NCI-H128 (cell line): ENCODE measurements around the gene PCLO.
"Not testable (repeated sequence)": the region's sequence is repeated elsewhere in the genome, so short reads cannot be mapped to it uniquely, and the experiment has no call there.

Experiments
- DNase-seq: peaks from one replicate; lab custom pipeline; 2025; ENCODE audit not compliant: unreplicated experiment; lab: John Stamatoyannopoulos, UW

Gene PCLO

GRCh38 chr7:83055197-83055596 is 107.5 kb downstream of the PCLO start:
- no peak for DNase-seq

- DNase-seq = no peak
Observed at GRCh38 chr7:83054472-83054871, 108.2 kb downstream of the PCLO start.

- DNase-seq = no peak
Observed at GRCh38 chr7:83053965-83054364, 108.7 kb downstream of the PCLO start.

- no peak for DNase-seq
Observed at GRCh38 chr7:83040484-83040883, 122.2 kb downstream of the PCLO start.

GRCh38 chr7:83038787-83039186 is 123.9 kb downstream of the PCLO start:
- DNase-seq = no peak

DNA sequence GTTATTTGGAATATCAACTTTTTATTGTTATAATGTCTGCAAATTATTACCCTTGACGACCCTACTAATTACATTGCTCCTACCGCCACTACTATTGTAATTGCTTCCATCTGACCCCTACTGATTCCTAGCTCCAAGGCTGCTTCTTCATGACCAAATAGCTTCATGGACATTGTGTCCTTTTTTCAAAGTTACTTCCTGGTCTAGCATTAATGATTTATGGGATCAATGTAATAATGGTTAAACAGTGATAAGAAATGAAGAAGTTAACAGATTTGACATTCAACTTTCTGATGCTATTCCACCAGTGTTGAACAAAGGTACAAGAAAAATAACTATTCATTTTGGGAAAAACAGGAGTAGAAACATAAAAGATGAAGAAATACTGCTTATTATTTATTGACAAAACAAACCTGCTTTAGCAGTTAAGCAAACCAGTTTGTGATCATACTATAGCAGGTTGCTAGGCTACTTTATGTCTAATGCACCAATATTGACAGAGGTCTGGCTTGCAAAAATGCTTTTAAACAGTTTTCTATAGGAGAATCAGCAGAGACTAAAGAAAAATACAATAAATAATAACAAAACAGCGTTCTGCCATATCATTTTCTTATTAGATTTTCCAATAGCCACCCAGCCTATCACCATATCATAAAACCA is 125.8 kb downstream of the PCLO start:
- no peak for DNase-seq

- no peak for DNase-seq
Observed at GRCh38 chr7:83036130-83036529, 126.6 kb downstream of the PCLO start.

- no peak for DNase-seq
Observed at GRCh38 chr7:83032195-83032594, 130.5 kb downstream of the PCLO start.

DNA sequence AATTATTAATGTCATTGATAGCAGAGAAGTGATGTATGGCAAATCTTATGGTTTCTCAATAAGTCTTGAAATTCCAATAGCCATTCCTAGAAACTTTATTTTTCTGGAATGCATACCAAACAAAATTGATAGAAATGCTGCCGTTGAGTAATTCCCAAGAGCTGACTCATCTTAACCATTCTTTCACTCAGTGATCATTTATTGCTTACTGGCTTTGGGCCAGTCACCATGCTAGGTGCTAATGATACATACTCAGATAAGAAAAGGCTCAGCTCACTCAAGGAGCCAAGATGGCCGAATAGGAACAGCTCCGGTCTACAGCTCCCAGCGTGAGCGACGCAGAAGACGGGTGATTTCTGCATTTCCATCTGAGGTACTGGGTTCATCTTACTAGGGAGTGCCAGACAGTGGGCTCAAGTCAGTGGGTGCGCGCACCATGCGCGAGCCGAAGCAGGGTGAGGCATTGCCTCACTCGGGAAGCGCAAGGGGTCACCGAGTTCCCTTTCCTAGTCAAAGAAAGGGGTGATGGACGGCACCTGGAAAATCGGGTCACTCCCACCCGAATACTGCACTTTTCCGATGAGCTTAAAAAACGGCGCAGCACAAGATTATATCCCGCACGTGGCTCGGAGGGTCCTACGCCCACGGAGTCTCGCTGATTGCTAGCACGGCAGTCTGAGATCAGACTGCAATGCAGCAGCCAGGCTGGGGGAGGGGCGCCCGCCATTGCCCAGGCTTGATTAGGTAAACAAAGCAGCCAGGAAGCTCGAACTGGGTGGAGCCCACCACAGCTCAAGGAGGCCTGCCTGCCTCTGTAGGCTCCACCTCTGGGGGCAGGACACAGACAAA is 138.6 kb downstream of the PCLO start:
- DNase-seq = not testable (repeated sequence)

GRCh38 chr7:83021032-83021431 is 141.7 kb downstream of the PCLO start:
- DNase-seq = no peak

DNA sequence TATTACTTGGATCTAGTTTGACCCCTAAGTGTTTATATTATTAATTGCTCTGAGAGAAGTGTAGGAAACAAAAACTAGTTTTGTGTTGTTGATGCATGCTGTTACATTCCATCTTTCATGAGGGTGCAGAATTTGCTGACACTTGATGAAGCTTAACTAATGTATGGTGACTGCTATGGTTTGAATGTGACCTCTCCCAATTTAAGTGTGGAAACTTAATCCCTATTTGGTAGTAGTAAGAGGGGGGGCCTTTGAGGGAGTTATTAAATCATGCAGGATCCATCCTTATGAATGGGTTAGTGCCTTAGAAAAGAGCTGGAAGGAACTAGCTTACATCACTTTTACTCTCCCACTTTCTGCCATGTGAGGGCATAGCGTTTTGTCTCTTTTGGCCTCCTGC is 142.5 kb downstream of the PCLO start:
- DNase-seq = no peak

- no peak for DNase-seq
Observed at GRCh38 chr7:83015916-83016315, 146.8 kb downstream of the PCLO start.

GRCh38 chr7:83014546-83014945 is 148.1 kb downstream of the PCLO start:
- no peak for DNase-seq

DNA sequence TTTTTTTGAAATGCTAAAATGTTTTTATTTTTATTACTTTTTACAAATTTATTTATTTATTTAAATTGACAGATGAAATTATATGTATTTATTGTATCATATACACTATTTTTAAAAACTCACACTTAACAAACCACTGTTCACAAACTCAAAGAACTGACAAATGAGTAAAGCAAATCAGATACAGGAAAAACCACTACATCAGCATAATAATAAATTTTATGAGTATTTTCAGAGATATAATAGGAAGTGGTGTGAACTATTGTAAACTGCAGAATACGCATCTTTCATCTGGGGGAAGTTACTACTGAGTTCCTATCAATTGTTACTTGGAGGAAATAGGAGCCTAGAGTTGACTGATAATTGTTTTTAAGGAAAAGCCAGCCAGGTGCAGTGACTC is 150.7 kb downstream of the PCLO start:
- DNase-seq = no peak

GRCh38 chr7:83005410-83005809 is 157.3 kb downstream of the PCLO start:
- no peak for DNase-seq

- DNase-seq = no peak
Observed at GRCh38 chr7:83001362-83002040, 161.2 kb downstream of the PCLO start.

DNA sequence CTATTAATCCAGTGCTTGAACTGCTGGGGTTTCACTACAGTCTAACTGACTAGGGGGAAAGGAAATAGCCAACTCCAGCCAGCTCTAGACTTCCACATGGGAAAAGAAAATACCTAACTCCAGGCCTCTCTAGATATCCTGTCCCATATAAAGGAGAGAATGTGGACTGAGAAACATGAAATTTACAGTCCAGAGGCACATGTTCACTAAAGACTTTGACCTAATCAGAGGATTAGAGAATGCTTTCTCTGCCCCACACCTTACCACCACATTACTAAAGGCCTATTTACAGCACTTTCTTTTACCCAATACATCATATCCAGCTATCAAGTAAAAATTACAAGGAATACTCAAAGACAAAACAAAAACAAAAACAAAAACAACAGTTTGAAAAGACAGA is 164.2 kb downstream of the PCLO start:
- no peak for DNase-seq

- no peak for DNase-seq
Observed at GRCh38 chr7:82985144-82985802, 177.4 kb downstream of the PCLO start.

- no peak for DNase-seq
Observed at GRCh38 chr7:82980130-82980788, 182.4 kb downstream of the PCLO start.

DNA sequence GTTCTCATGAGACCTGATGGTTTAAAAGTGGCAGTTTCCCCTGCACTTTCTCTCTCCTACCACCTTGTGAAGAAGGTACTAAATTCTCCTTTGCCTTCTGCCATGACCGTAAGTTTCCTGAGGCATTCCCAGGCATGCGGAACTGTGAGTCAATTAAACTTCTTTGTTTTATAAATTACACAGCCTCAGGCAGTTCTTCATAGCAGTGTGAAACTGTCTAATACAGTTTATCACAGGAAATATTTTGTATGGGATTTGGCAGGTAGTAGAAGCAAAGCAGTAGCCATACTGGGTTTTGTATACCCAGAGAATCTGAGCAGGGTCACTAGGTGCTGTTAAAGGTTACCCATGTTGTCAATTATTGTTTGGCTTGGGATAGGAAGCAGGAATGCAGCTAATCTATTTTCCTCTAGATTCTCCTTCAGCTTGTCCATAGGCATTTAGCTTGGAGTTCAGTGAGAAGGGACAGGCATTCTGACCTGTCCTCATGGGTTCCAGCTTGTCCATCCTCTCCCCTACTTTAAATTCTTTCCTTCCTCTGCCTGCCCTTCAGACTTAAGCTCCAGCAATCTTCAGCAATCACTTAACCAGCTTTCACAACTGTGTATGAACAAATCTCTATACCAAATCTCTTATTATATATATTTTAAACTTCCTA is 186.7 kb downstream of the PCLO start:
- DNase-seq = no peak
